ENCODE results near the gene SENP2.
"Not testable (repeated sequence)": the region's sequence is repeated elsewhere in the genome, so short reads cannot be mapped to it uniquely, and the experiment has no call there.

- not testable (repeated sequence) for TF ChIP-seq PBX3 (IDR thresholded peaks at IDR 0.05; ENCODE audit: insufficient replicate concordance, low read depth, low read length); POLR2AphosphoS5 (IDR thresholded peaks at IDR 0.05; ENCODE audit: low read length); SPI1 (IDR thresholded peaks at IDR 0.05; ENCODE audit: borderline replicate concordance, insufficient read depth, low read depth, low read length); ZZZ3 (IDR thresholded peaks at IDR 0.05; ENCODE audit: control insufficient read depth, insufficient read length, low read depth); CTCF (IDR thresholded peaks at IDR 0.05 in 2 of 3, conservative IDR thresholded peaks at IDR 0.05 in 1 of 3; ENCODE audit: control insufficient read depth in 2 of 3, extremely low read depth in 1 of 3, insufficient read depth in 1 of 3, low read depth in 3 of 3, low read length in 3 of 3); KAT2A (conservative IDR thresholded peaks at IDR 0.05; ENCODE audit: control insufficient read depth, low read depth, low read length); NFIC (IDR thresholded peaks at IDR 0.05; ENCODE audit: low read depth, low read length); EP300 (IDR thresholded peaks at IDR 0.05; ENCODE audit: borderline replicate concordance in 1 of 2, control insufficient read depth in 1 of 2, low read depth in 2 of 2, low read length in 2 of 2); ATF3 (IDR thresholded peaks at IDR 0.05; ENCODE audit: borderline replicate concordance, extremely low read depth, low read depth, low read length); HCFC1 (IDR thresholded peaks at IDR 0.05; ENCODE audit: low read length); PKNOX1 (IDR thresholded peaks at IDR 0.05)
Observed at GRCh38 chr3:185661296-185661695, 75.2 kb downstream of the SENP2 start.

Measured in GM12878 (cell line).